ENCODE data around the gene FMO2.

The FMO2 gene

DNA sequence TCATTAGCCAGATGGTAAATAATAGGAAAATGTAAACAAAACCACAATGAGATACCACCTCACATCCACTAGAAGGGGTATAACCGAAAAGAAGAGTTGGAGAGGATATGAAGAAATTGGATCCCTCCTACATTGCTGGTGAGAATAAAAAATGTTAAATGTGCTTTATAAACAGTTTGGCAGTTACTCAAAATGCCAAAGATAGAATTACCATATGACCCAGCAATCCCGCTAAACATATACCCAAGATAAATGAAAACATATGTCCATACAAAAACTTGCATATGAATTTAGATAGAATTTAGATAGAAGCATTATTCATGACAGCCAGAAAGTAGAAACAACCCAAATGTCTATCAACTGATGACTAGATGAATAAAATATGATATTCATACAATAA is 4.4 kb upstream of the FMO2 start:
- H3K27ac ChIP-seq (ENCODE audit: low read length): no peak overlapping the region
- H4K20me1 ChIP-seq (ENCODE audit: insufficient read depth, low read length): no peaks in the 10 kb centered on the region
- no peaks in the 10 kb centered on the region for H3K79me2 ChIP-seq (ENCODE audit: low read length)
- no peaks in the 10 kb centered on the region for H3K9me3 ChIP-seq (replicated peaks; ENCODE audit: insufficient read depth, low read length)
- H3K9ac ChIP-seq (ENCODE audit: low read length): no peak overlapping the region
- H3F3A ChIP-seq (ENCODE audit: insufficient read depth, low read length): no peaks in the 10 kb centered on the region
- H3K27me3 ChIP-seq (replicated peaks; ENCODE audit: insufficient read depth, low read length): no peaks in the 10 kb centered on the region
- H3K4me3 ChIP-seq (ENCODE audit: low read length): no peak overlapping the region
- H3K9me2 ChIP-seq (replicated peaks; ENCODE audit: insufficient read depth, low read length): no peaks in the 10 kb centered on the region
- no peak overlapping the region for H3K4me2 ChIP-seq (ENCODE audit: low read depth, low read length)
- H2AFZ ChIP-seq (ENCODE audit: low read length): no peak overlapping the region
- no peak for TF ChIP-seq EZH2 (optimal IDR thresholded peaks at IDR 0.05; ENCODE audit: low read depth, low read length)
- TF ChIP-seq EZH2phosphoT487 (IDR thresholded peaks at IDR 0.05; ENCODE audit: low read length): no peak
- TF ChIP-seq CTCF (IDR thresholded peaks at IDR 0.05; ENCODE audit: low read length): no peak
- H3K4me1 ChIP-seq (ENCODE audit: low read length): no peaks in the 10 kb centered on the region
- H3K36me3 ChIP-seq (replicated peaks; ENCODE audit: insufficient read depth, low read length): no peaks in the 10 kb centered on the region
- no peak for DNase-seq

DNA sequence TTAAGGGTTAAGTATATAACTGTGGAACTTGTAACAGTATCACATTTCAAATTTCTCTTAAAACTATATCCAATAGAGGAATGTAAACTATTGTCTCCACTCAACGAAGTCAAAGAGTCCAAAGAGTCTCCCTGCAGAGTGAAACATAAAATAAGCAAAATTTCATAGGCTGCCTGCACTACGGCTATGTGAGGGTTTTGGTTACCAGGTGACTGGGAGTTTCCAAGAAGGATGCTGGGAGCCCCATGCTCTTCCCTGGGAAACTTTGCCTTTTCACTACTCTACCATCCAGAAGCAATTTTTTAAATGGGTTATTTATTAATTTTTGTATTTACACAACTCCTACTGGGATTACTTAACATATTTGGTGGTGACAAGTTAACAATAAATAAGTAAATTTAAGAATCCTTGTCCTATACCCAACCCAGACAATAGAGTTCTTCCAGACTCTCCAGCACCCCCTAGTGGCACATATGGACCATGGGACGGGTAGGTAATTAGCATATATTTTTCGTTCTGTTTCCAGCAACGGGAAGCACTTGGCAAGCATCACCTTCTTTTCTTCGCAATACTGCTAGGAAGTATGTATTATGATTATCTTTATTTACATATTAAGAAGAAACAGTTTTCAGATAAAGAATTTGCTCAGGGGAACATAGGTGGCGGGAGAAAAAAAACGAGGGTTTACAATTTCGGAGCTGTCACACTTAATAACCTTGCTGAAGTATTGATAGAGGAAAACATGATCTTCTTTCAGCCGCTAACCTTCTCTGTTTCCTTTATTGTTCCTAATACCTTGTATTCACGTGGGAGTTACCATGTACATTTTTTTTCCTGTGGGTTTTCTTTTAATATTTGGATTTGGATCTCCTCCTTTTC is 3.5 kb downstream of the FMO2 start:
- Histone ChIP-seq H3K27ac (ENCODE audit: low read length) (no peak overlapping the region), H3K4me2 (ENCODE audit: low read depth, low read length) (no peak overlapping the region), H3K9me3 (replicated peaks; ENCODE audit: insufficient read depth, low read length) (no peaks in the 10 kb centered on the region), H3K4me3 (ENCODE audit: low read length) (no peak overlapping the region), H3F3A (ENCODE audit: insufficient read depth, low read length) (no peaks in the 10 kb centered on the region), H2AFZ (ENCODE audit: low read length) (no peak overlapping the region), H4K20me1 (ENCODE audit: insufficient read depth, low read length) (no peaks in the 10 kb centered on the region), H3K27me3 (replicated peaks; ENCODE audit: insufficient read depth, low read length) (no peaks in the 10 kb centered on the region), H3K36me3 (replicated peaks; ENCODE audit: insufficient read depth, low read length) (no peaks in the 10 kb centered on the region), H3K9me2 (replicated peaks; ENCODE audit: insufficient read depth, low read length) (no peaks in the 10 kb centered on the region), H3K9ac (ENCODE audit: low read length) (no peak overlapping the region), H3K4me1 (ENCODE audit: low read length) (no peaks in the 10 kb centered on the region), H3K79me2 (ENCODE audit: low read length) (no peaks in the 10 kb centered on the region)
- TF ChIP-seq CTCF (IDR thresholded peaks at IDR 0.05; ENCODE audit: low read length) (peak; percentile 91), EZH2phosphoT487 (IDR thresholded peaks at IDR 0.05; ENCODE audit: low read length) (no peak), EZH2 (optimal IDR thresholded peaks at IDR 0.05; ENCODE audit: low read depth, low read length) (no peak)
- peak; percentile 73 for DNase-seq

GRCh38 chr1:171191992-171192391 is 6.9 kb downstream of the FMO2 start:
- TF ChIP-seq CTCF (IDR thresholded peaks at IDR 0.05; ENCODE audit: low read length) (no peak), EZH2 (optimal IDR thresholded peaks at IDR 0.05; ENCODE audit: low read depth, low read length) (no peak), EZH2phosphoT487 (IDR thresholded peaks at IDR 0.05; ENCODE audit: low read length) (no peak)
- H3K79me2 ChIP-seq (ENCODE audit: low read length): no peaks in the 10 kb centered on the region

More at GRCh38 chr1:171191992-171192391, 6.9 kb downstream of the FMO2 start:
- no peaks in the 10 kb centered on the region for H3K27me3 ChIP-seq (replicated peaks; ENCODE audit: insufficient read depth, low read length)
- no peak overlapping the region for H3K4me3 ChIP-seq (ENCODE audit: low read length)
- DNase-seq: no peak
- H3K36me3 ChIP-seq (replicated peaks; ENCODE audit: insufficient read depth, low read length): no peaks in the 10 kb centered on the region
- H3K9me3 ChIP-seq (replicated peaks; ENCODE audit: insufficient read depth, low read length): no peaks in the 10 kb centered on the region
- no peaks in the 10 kb centered on the region for H3K9me2 ChIP-seq (replicated peaks; ENCODE audit: insufficient read depth, low read length)
- H3F3A ChIP-seq (ENCODE audit: insufficient read depth, low read length): no peaks in the 10 kb centered on the region
- H3K9ac ChIP-seq (ENCODE audit: low read length): no peak overlapping the region
- no peaks in the 10 kb centered on the region for H3K4me1 ChIP-seq (ENCODE audit: low read length)
- H4K20me1 ChIP-seq (ENCODE audit: insufficient read depth, low read length): no peaks in the 10 kb centered on the region
- H3K27ac ChIP-seq (ENCODE audit: low read length): no peak overlapping the region
- H3K4me2 ChIP-seq (ENCODE audit: low read depth, low read length): no peak overlapping the region
- no peak overlapping the region for H2AFZ ChIP-seq (ENCODE audit: low read length)
